Measurements from ENCODE around the gene C3orf80.
"Not testable (repeated sequence)": the region's sequence is repeated elsewhere in the genome, so short reads cannot be mapped to it uniquely, and the experiment has no call there.

C3orf80 gene

GRCh38 chr3:160232014-160232413, 6.8 kb downstream of the C3orf80 start:
- DNase-seq (ENCODE audit: extremely low spot score), result no peak
- CTCF ChIA-PET, result no interaction called here
- POLR2A ChIA-PET, result no interaction called here
- TF ChIP-seq NFRKB (IDR thresholded peaks at IDR 0.05), result no peak
- no peak for TF ChIP-seq ARNT (IDR thresholded peaks at IDR 0.05)
- no peak for TF ChIP-seq ELF4 (IDR thresholded peaks at IDR 0.05)

GRCh38 chr3:160240719-160241118, 15.5 kb downstream of the C3orf80 start:
- CTCF ChIA-PET, POLR2A ChIA-PET: not testable (repeated sequence)
- TF ChIP-seq L3MBTL2 (conservative IDR thresholded peaks at IDR 0.05), result peak; percentile 44; the same call in 1 of the 2 replicates

GRCh38 chr3:160245261-160245800, 20.1 kb downstream of the C3orf80 start:
- TF ChIP-seq FOXA1 (IDR thresholded peaks at IDR 0.05), result no peak
- no peak for TF ChIP-seq FOXM1 (IDR thresholded peaks at IDR 0.05; ENCODE audit: borderline replicate concordance)
- no peak for TF ChIP-seq HDGF (IDR thresholded peaks at IDR 0.05; ENCODE audit: borderline replicate concordance)
- TF ChIP-seq CTBP1 (IDR thresholded peaks at IDR 0.05; ENCODE audit: borderline replicate concordance), result no peak
- TF ChIP-seq BHLHE40 (IDR thresholded peaks at IDR 0.05; ENCODE audit: borderline replicate concordance), result no peak
- no peak for TF ChIP-seq FOXK2 (IDR thresholded peaks at IDR 0.05)
- no peak for TF ChIP-seq L3MBTL2 (conservative IDR thresholded peaks at IDR 0.05)
- TF ChIP-seq NFRKB (IDR thresholded peaks at IDR 0.05), result no peak
- TF ChIP-seq TARDBP (IDR thresholded peaks at IDR 0.05), result no peak
- no peak for TF ChIP-seq SUZ12 (IDR thresholded peaks at IDR 0.05)
- TF ChIP-seq ZNF384 (IDR thresholded peaks at IDR 0.05), result no peak
- TF ChIP-seq ARNT (IDR thresholded peaks at IDR 0.05), result no peak
- TF ChIP-seq, protein P1, sequence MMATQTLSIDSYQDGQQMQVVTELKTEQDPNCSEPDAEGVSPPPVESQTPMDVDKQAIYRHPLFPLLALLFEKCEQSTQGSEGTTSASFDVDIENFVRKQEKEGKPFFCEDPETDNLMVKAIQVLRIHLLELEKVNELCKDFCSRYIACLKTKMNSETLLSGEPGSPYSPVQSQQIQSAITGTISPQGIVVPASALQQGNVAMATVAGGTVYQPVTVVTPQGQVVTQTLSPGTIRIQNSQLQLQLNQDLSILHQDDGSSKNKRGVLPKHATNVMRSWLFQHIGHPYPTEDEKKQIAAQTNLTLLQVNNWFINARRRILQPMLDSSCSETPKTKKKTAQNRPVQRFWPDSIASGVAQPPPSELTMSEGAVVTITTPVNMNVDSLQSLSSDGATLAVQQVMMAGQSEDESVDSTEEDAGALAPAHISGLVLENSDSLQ (IDR thresholded peaks at IDR 0.05), result no peak
- ChIA-PET CTCF (no interaction called here), POLR2A (no interaction called here)
- DNase-seq (ENCODE audit: extremely low spot score), result no peak

More at GRCh38 chr3:160240719-160241118, 15.5 kb downstream of the C3orf80 start:
- DNase-seq (ENCODE audit: extremely low spot score), result not testable (repeated sequence)

GRCh38 chr3:160247766-160248165, 22.5 kb downstream of the C3orf80 start:
- TF ChIP-seq ELF4 (IDR thresholded peaks at IDR 0.05) (no peak), HDGF (IDR thresholded peaks at IDR 0.05; ENCODE audit: borderline replicate concordance) (no peak), BHLHE40 (IDR thresholded peaks at IDR 0.05; ENCODE audit: borderline replicate concordance) (no peak), SUZ12 (IDR thresholded peaks at IDR 0.05) (no peak), SP1 (IDR thresholded peaks at IDR 0.05) (no peak), ZNF384 (IDR thresholded peaks at IDR 0.05) (no peak), LEF1 (IDR thresholded peaks at IDR 0.05; ENCODE audit: borderline replicate concordance) (no peak), L3MBTL2 (conservative IDR thresholded peaks at IDR 0.05) (no peak), ARNT (IDR thresholded peaks at IDR 0.05) (no peak), FOXA1 (IDR thresholded peaks at IDR 0.05) (no peak), FOXM1 (IDR thresholded peaks at IDR 0.05; ENCODE audit: borderline replicate concordance) (no peak), CTBP1 (IDR thresholded peaks at IDR 0.05; ENCODE audit: borderline replicate concordance) (no peak), NFRKB (IDR thresholded peaks at IDR 0.05) (no peak), FOXK2 (IDR thresholded peaks at IDR 0.05) (no peak), TARDBP (IDR thresholded peaks at IDR 0.05) (no peak)
- TF ChIP-seq, protein P1 (IDR thresholded peaks at IDR 0.05), result no peak
- ChIA-PET CTCF (no interaction called here), POLR2A (no interaction called here)
- no peak for DNase-seq (ENCODE audit: extremely low spot score)

- TF ChIP-seq FOXK2 (IDR thresholded peaks at IDR 0.05) (no peak), FOXA1 (IDR thresholded peaks at IDR 0.05) (no peak), FOXM1 (IDR thresholded peaks at IDR 0.05; ENCODE audit: borderline replicate concordance) (no peak)
- ChIA-PET POLR2A (no interaction called here), CTCF (no interaction called here)
- no peak for DNase-seq (ENCODE audit: extremely low spot score)
These were observed 28.1 kb downstream of the C3orf80 start for GRCh38 chr3:160253298-160253697.

- DNase-seq (ENCODE audit: extremely low spot score), result no peak
- no peak for TF ChIP-seq ELF4 (IDR thresholded peaks at IDR 0.05)
- no peak for TF ChIP-seq TARDBP (IDR thresholded peaks at IDR 0.05)
- TF ChIP-seq, protein P1 (IDR thresholded peaks at IDR 0.05), result no peak
- TF ChIP-seq LEF1 (IDR thresholded peaks at IDR 0.05; ENCODE audit: borderline replicate concordance), result no peak
- TF ChIP-seq CTBP1 (IDR thresholded peaks at IDR 0.05; ENCODE audit: borderline replicate concordance), result no peak
- TF ChIP-seq HDGF (IDR thresholded peaks at IDR 0.05; ENCODE audit: borderline replicate concordance), result no peak
- TF ChIP-seq SP1 (IDR thresholded peaks at IDR 0.05), result no peak
- TF ChIP-seq NFRKB (IDR thresholded peaks at IDR 0.05), result no peak
- TF ChIP-seq FOXK2 (IDR thresholded peaks at IDR 0.05), result no peak
- no peak for TF ChIP-seq SUZ12 (IDR thresholded peaks at IDR 0.05)
- no peak for TF ChIP-seq L3MBTL2 (conservative IDR thresholded peaks at IDR 0.05)
- TF ChIP-seq ARNT (IDR thresholded peaks at IDR 0.05), result no peak
- no peak for TF ChIP-seq FOXA1 (IDR thresholded peaks at IDR 0.05)
- CTCF ChIA-PET, result no interaction called here
- POLR2A ChIA-PET, result interaction anchor here (0.7 kb wide), 1 partner anchor 197 kb away, joined by 3 read pairs; no protein-coding TSS in a partner anchor
These were observed 32.4 kb downstream of the C3orf80 start for GRCh38 chr3:160257606-160258005.

- POLR2A ChIA-PET, result no interaction called here
- CTCF ChIA-PET, result no interaction called here
- TF ChIP-seq TARDBP (IDR thresholded peaks at IDR 0.05), result no peak
- TF ChIP-seq SUZ12 (IDR thresholded peaks at IDR 0.05), result no peak
- no peak for TF ChIP-seq HDGF (IDR thresholded peaks at IDR 0.05; ENCODE audit: borderline replicate concordance)
- TF ChIP-seq ZNF384 (IDR thresholded peaks at IDR 0.05), result no peak
- TF ChIP-seq, protein P1 (IDR thresholded peaks at IDR 0.05), result no peak
- no peak for TF ChIP-seq NFRKB (IDR thresholded peaks at IDR 0.05)
- no peak for TF ChIP-seq LEF1 (IDR thresholded peaks at IDR 0.05; ENCODE audit: borderline replicate concordance)
- TF ChIP-seq FOXA1 (IDR thresholded peaks at IDR 0.05), result no peak
- no peak for TF ChIP-seq SP1 (IDR thresholded peaks at IDR 0.05)
- no peak for TF ChIP-seq FOXK2 (IDR thresholded peaks at IDR 0.05)
- TF ChIP-seq L3MBTL2 (conservative IDR thresholded peaks at IDR 0.05), result no peak
- TF ChIP-seq CTBP1 (IDR thresholded peaks at IDR 0.05; ENCODE audit: borderline replicate concordance), result no peak
- DNase-seq (ENCODE audit: extremely low spot score), result no peak
These were observed 34.4 kb downstream of the C3orf80 start for GRCh38 chr3:160259589-160259988.

Data from HEK293T (cell line).